HCT116 (cell line): ENCODE results near the gene APBA1. TPM values are rescaled to one million over a fixed set of nuclear protein-coding genes. Genes with fewer than 3 reads are reported as not detected.

ENCODE experiments used
- ATAC-seq: fragments of 200-7000 bp; cut with Tn5 transposase; 2 replicates; pipeline ENCODE4 v1.9.1; 2020; ENCODE audit warnings: mild to moderate bottlenecking, moderate library complexity
- BruUV-seq: library from RNA; stranded (reverse); fragments of 400-500 nt; replicated peaks from 2 replicates; lab custom pipeline; 2021; lab: Mats Ljungman, UMichigan
- CTCF ChIA-PET: fragments of 300-600 bp; sonication (Branson Sonifier 250); formaldehyde crosslinking; loops from one replicate; lab custom pipeline; 2021; ENCODE audit warnings: antibody characterized with exemption; lab: Charles Lee
- POLR2A ChIA-PET: fragments of 300-600, 350-600 bp; sonication (Branson Sonifier 250); formaldehyde crosslinking; loops from one replicate; lab custom pipeline; 2021; ENCODE audit warnings: antibody characterized with exemption; lab: Charles Lee
- RAD21 ChIA-PET, 2 experiments: fragments of 300-600 bp; sonication (Branson Sonifier 250); formaldehyde crosslinking; loops; one replicate each; lab custom pipeline; 2023; ENCODE audit warnings: low total read pairs in 2 of 2; ENCODE audit not compliant: uncharacterized antibody in 2 of 2, unreplicated experiment in 2 of 2, low non-redundant PET in 1 of 2; lab: Charles Lee
- DNase-seq: peaks from one replicate; pipeline ENCODE4 v3.0.0-alpha.2; 2010; ENCODE audit warnings: low read depth, low spot score
- H2AFZ ChIP-seq: fragments of 200-600 bp; shearing (Covaris generic), sonication (generic); 2 replicates; pipeline ENCODE4 v1.6.1; 2017; ENCODE audit warnings: low read depth, mixed run types, mixed read lengths, antibody characterized with exemption, low read length; ENCODE audit not compliant: poor library complexity, severe bottlenecking
- H3K27ac ChIP-seq: 2 replicates; pipeline ENCODE4 v1.5.1; 2012; ENCODE audit warnings: low read depth, low read length
- H3K27me3 ChIP-seq: fragments of 200-600 bp; sonication (generic); 2 replicates; pipeline ENCODE4 v1.6.1; 2016; ENCODE audit warnings: mixed run types, low read length, mixed read lengths; ENCODE audit not compliant: insufficient read depth
- H3K36me3 ChIP-seq, 2 experiments: fragments of 200-500 bp in 1 of 2; fragments of 200-600 bp in 1 of 2; sonication (Bioruptor generic) in 1 of 2; sonication (generic) in 1 of 2; 2 replicates each; pipeline versions ENCODE4 v1.5.1 to v1.6.1; 2014 to 2016; ENCODE audit warnings: low read length in 2 of 2, inconsistent platforms in 1 of 2, mixed read lengths in 1 of 2, mixed run types in 1 of 2; ENCODE audit not compliant: insufficient read depth in 2 of 2, control insufficient read depth in 1 of 2
- H3K4me1 ChIP-seq, 2 experiments: fragments of 200-600 bp in 1 of 2; sonication (generic) in 1 of 2; 2 replicates each; pipeline versions ENCODE4 v1.5.1 to v1.6.1; 2012 to 2017; ENCODE audit warnings: low read length in 2 of 2, inconsistent platforms in 1 of 2, mild to moderate bottlenecking in 1 of 2, mixed read lengths in 1 of 2, mixed run types in 1 of 2, moderate library complexity in 1 of 2; ENCODE audit not compliant: insufficient read depth in 2 of 2, control insufficient read depth in 1 of 2
- H3K4me2 ChIP-seq: fragments of 200-600 bp; sonication (generic); 2 replicates; pipeline ENCODE4 v1.6.1; 2017; ENCODE audit warnings: mixed run types, low read length, mixed read lengths
- H3K4me3 ChIP-seq, 2 experiments: fragments of 200-600 bp in 1 of 2; sonication (generic) in 1 of 2; replicated peaks in 1 of 2; 2 replicates each; pipeline ENCODE4 v1.5.1; 2011 to 2016; ENCODE audit warnings: low read length in 2 of 2, control low read depth in 1 of 2, low read depth in 1 of 2, mild to moderate bottlenecking in 1 of 2, mixed read lengths in 1 of 2, mixed run types in 1 of 2
- H3K79me2 ChIP-seq: fragments of 200-600 bp; sonication (generic); 2 replicates; pipeline ENCODE4 v1.6.1; 2017; ENCODE audit warnings: mild to moderate bottlenecking, mixed run types, low read length, moderate library complexity, mixed read lengths; ENCODE audit not compliant: insufficient read depth
- H3K9ac ChIP-seq: fragments of 200-600 bp; sonication (generic); 2 replicates; pipeline ENCODE4 v1.6.1; 2016; ENCODE audit warnings: low read length, mixed read lengths
- H3K9me2 ChIP-seq: fragments of 200-600 bp; sonication (generic), shearing (Covaris generic); 2 replicates; pipeline ENCODE4 v1.6.1; 2017; ENCODE audit warnings: mixed run types, mild to moderate bottlenecking, moderate library complexity; ENCODE audit not compliant: insufficient read depth
- H3K9me3 ChIP-seq, 2 experiments: fragments of 200-500 bp in 1 of 2; fragments of 200-600 bp in 1 of 2; sonication (Bioruptor generic) in 1 of 2; sonication (generic) in 1 of 2; 2 replicates each; pipeline ENCODE4 v1.6.1; 2014 to 2017; ENCODE audit warnings: low read length in 2 of 2, mixed read lengths in 2 of 2, inconsistent platforms in 1 of 2, low read depth in 1 of 2, mild to moderate bottlenecking in 1 of 2, mixed run types in 1 of 2, moderate library complexity in 1 of 2; ENCODE audit not compliant: control insufficient read depth in 1 of 2, insufficient read depth in 1 of 2
- H4K20me1 ChIP-seq: fragments of 200-600 bp; sonication (generic), shearing (Covaris generic); 2 replicates; pipeline ENCODE4 v1.6.1; 2017; ENCODE audit warnings: mixed run types, mild to moderate bottlenecking, moderate library complexity; ENCODE audit not compliant: insufficient read depth
- ATF3 ChIP-seq: IDR thresholded peaks from 2 replicates; pipeline ENCODE4 v1.6.1; 2012
- CBX3 ChIP-seq: IDR thresholded peaks from 2 replicates; pipeline ENCODE4 v1.6.1; 2012; ENCODE audit warnings: low read depth
- CEBPB ChIP-seq: IDR thresholded peaks from 2 replicates; pipeline ENCODE4 v1.6.1; 2012; ENCODE audit warnings: low read depth
- CTCF ChIP-seq, 3 experiments: fragments of 200-600 bp in 1 of 3; sonication (generic) in 1 of 3; IDR thresholded peaks in 2 of 3; conservative IDR thresholded peaks in 1 of 3; 2 replicates each; pipeline ENCODE4 v1.5.1; 2012 to 2017; ENCODE audit warnings: low read depth in 2 of 3, low read length in 2 of 3, antibody characterized with exemption in 1 of 3, borderline replicate concordance in 1 of 3, control low read depth in 1 of 3, mild to moderate bottlenecking in 1 of 3, mixed read lengths in 1 of 3, mixed run types in 1 of 3, moderate library complexity in 1 of 3; ENCODE audit not compliant: insufficient read depth in 1 of 3
- EGR1 ChIP-seq: IDR thresholded peaks from 2 replicates; pipeline ENCODE4 v1.6.1; 2012; ENCODE audit warnings: low read depth
- EZH2 ChIP-seq: fragments of 200-600 bp; sonication (generic); IDR thresholded peaks from 2 replicates; pipeline ENCODE4 v1.6.1; 2017; ENCODE audit warnings: antibody characterized with exemption, mixed run types
- POLR2A ChIP-seq: IDR thresholded peaks from 2 replicates; pipeline ENCODE4 v1.7.0; 2011; ENCODE audit warnings: borderline replicate concordance; ENCODE audit not compliant: insufficient read depth, insufficient read length; ENCODE audit errors: extremely low read depth
- POLR2AphosphoS5 ChIP-seq: IDR thresholded peaks from 2 replicates; pipeline ENCODE4 v1.6.1; 2011; ENCODE audit warnings: mild to moderate bottlenecking, low read depth, low read length, moderate library complexity
- SIN3A ChIP-seq: IDR thresholded peaks from 2 replicates; pipeline ENCODE4 v1.6.1; 2012; ENCODE audit warnings: low read depth
- TCF7L2 ChIP-seq: IDR thresholded peaks from 2 replicates; pipeline ENCODE4 v1.7.0; 2011; ENCODE audit warnings: borderline replicate concordance, inconsistent platforms; ENCODE audit not compliant: insufficient read depth, insufficient read length; ENCODE audit errors: extremely low read depth
- ZBTB33 ChIP-seq: IDR thresholded peaks from 2 replicates; pipeline ENCODE4 v1.6.1; 2011; ENCODE audit warnings: mild to moderate bottlenecking, low read length, moderate library complexity; ENCODE audit not compliant: insufficient replicate concordance; ENCODE audit errors: extremely low read depth
- ZNF274 ChIP-seq: fragments of 200-500 bp; sonication (Bioruptor generic); IDR thresholded peaks from 2 replicates; pipeline ENCODE4 v1.6.1; 2014; ENCODE audit warnings: mild to moderate bottlenecking, low read depth, low read length, inconsistent platforms
- intact Hi-C: fragments of 100-400 bp; cut with micrococcal nuclease; formaldehyde crosslinking; loops from 2 replicates; pipeline ENCODE4 v1.10.0; 2022
- total RNA-seq: library from RNA; stranded (reverse); gene quantifications from one replicate; pipeline ENCODE4 v1.2.1, GENCODE V29; 2021; ENCODE audit not compliant: unreplicated experiment

APBA1 gene
- total RNA-seq, 1 experiment from 2014 or later = 0.20 TPM

GRCh38 chr9:69500896-69501295, 171.3 kb downstream of the APBA1 start:
- H3K79me2 ChIP-seq = no peaks in the 10 kb centered on the region
- ChIA-PET CTCF (no interaction called here), RAD21 (no interaction called here)
- H3K36me3 ChIP-seq = no peaks in the 10 kb centered on the region
- no peak overlapping the region for H3K4me2 ChIP-seq
- no peak overlapping the region for H3K9ac ChIP-seq
- ATAC-seq (no peak), DNase-seq (no peak)
- H3K4me3 ChIP-seq = no peak overlapping the region
- H4K20me1 ChIP-seq = no peaks in the 10 kb centered on the region
- no peaks in the 10 kb centered on the region for H3K9me2 ChIP-seq
- no peaks in the 10 kb centered on the region for H3K4me1 ChIP-seq
- H3K27ac ChIP-seq = no peak overlapping the region
- TF ChIP-seq TCF7L2 (no peak), ZBTB33 (no peak)
- TF ChIP-seq, all 23 proteins: peak for 0
- POLR2A ChIA-PET = no interaction called here
- no TSS peak for BruUV-seq
- peaks cover 24% of the 10 kb centered on the region for H3K27me3 ChIP-seq
- no peak overlapping the region for H2AFZ ChIP-seq
- intact Hi-C loops = no loop called here
- no peaks in the 10 kb centered on the region for H3K9me3 ChIP-seq

- CTCF ChIA-PET = no interaction called here
- peaks cover 32% of the 10 kb centered on the region for H3K27me3 ChIP-seq
- BruUV-seq = no TSS peak
- TF ChIP-seq ZNF274 (no peak), CEBPB (no peak), POLR2A (no peak), SIN3A (no peak), CBX3 (no peak), ATF3 (no peak), POLR2AphosphoS5 (no peak), CTCF (IDR thresholded peaks at IDR 0.05 in 2 of 3, conservative IDR thresholded peaks at IDR 0.05 in 1 of 3; ENCODE audit: borderline replicate concordance in 1 of 3, insufficient read depth in 1 of 3, low read depth in 2 of 3, low read length in 2 of 3) (no peak), TCF7L2 (no peak), EZH2 (no peak), EGR1 (no peak)
These were observed 172.2 kb downstream of the APBA1 start for GRCh38 chr9:69499959-69500358.

More at GRCh38 chr9:69499959-69500358, 172.2 kb downstream of the APBA1 start:
- intact Hi-C loops = no loop called here
- Histone ChIP-seq H3K9me2 (no peaks in the 10 kb centered on the region), H3K9me3 (no peaks in the 10 kb centered on the region), H3K4me1 (no peaks in the 10 kb centered on the region), H3K27ac (no peak overlapping the region), H3K4me3 (no peak overlapping the region), H3K79me2 (no peaks in the 10 kb centered on the region), H4K20me1 (no peaks in the 10 kb centered on the region), H2AFZ (no peak overlapping the region), H3K4me2 (no peak overlapping the region), H3K9ac (no peak overlapping the region), H3K36me3 (no peaks in the 10 kb centered on the region)
- POLR2A ChIA-PET = no interaction called here
- no peak for ATAC-seq
- RAD21 ChIA-PET = no interaction called here
- no peak for DNase-seq
